Hepatocyte (in vitro differentiated cells): Measurements from ENCODE around the gene MIER2. TPM values are rescaled to one million over a fixed set of nuclear protein-coding genes. Genes with fewer than 3 reads are reported as not detected.

Experiments
- DNase-seq: peaks from one replicate; pipeline ENCODE4 v3.0.0-alpha.2; 2016; ENCODE audit warnings: low spot score
- H2AFZ ChIP-seq: fragments of 200-600 bp; sonication (generic); 2 replicates; pipeline ENCODE4 v1.6.0; 2016; ENCODE audit warnings: antibody characterized with exemption, mild to moderate bottlenecking
- H3K27ac ChIP-seq: fragments of 200-600 bp; sonication (generic); 2 replicates; pipeline ENCODE4 v1.5.1; 2016; ENCODE audit warnings: mild to moderate bottlenecking
- H3K27me3 ChIP-seq: fragments of 200-600 bp; sonication (generic); 2 replicates; pipeline ENCODE4 v1.6.1; 2016
- H3K36me3 ChIP-seq: fragments of 200-600 bp; sonication (generic); replicated peaks from 2 replicates; pipeline ENCODE4 v1.5.1; 2016; ENCODE audit warnings: low read depth; ENCODE audit not compliant: insufficient read depth
- H3K4me1 ChIP-seq: fragments of 200-600 bp; sonication (generic); 2 replicates; pipeline ENCODE4 v1.5.1; 2016; ENCODE audit warnings: mild to moderate bottlenecking, moderate library complexity; ENCODE audit not compliant: insufficient read depth
- H3K4me2 ChIP-seq: fragments of 200-600 bp; sonication (generic); 2 replicates; pipeline ENCODE4 v1.6.0; 2016
- H3K4me3 ChIP-seq: fragments of 200-600 bp; sonication (generic); 2 replicates; pipeline ENCODE4 v1.5.1; 2016; ENCODE audit warnings: mild to moderate bottlenecking
- H3K79me2 ChIP-seq: fragments of 200-600 bp; sonication (generic); 2 replicates; pipeline ENCODE4 v1.6.0; 2017; ENCODE audit warnings: mild to moderate bottlenecking
- H3K9me2 ChIP-seq: fragments of 200-600 bp; sonication (generic); replicated peaks from 2 replicates; pipeline ENCODE4 v1.6.0; 2017; ENCODE audit warnings: mild to moderate bottlenecking; ENCODE audit not compliant: insufficient read depth
- H3K9me3 ChIP-seq: fragments of 200-600 bp; sonication (generic); 2 replicates; pipeline ENCODE4 v1.5.1; 2016; ENCODE audit warnings: low read depth, mild to moderate bottlenecking
- H4K20me1 ChIP-seq: fragments of 200-600 bp; sonication (generic); 2 replicates; pipeline ENCODE4 v1.6.0; 2016; ENCODE audit warnings: mild to moderate bottlenecking; ENCODE audit not compliant: insufficient read depth, poor library complexity, severe bottlenecking
- EZH2 ChIP-seq: fragments of 200-600 bp; sonication (generic); IDR thresholded peaks from 2 replicates; pipeline ENCODE4 v1.6.1; 2016; ENCODE audit warnings: antibody characterized with exemption, mild to moderate bottlenecking, borderline replicate concordance
- EZH2phosphoT487 ChIP-seq: fragments of 200-600 bp; sonication (generic); IDR thresholded peaks from one replicate; pipeline ENCODE4 v1.6.1; 2018; ENCODE audit warnings: antibody characterized with exemption, mild to moderate bottlenecking, low read depth, moderate library complexity; ENCODE audit not compliant: unreplicated experiment, severe bottlenecking
- WGBS: methylation state at CpG from one replicate; pipeline ENCODE4 v1.1.6; 2016; ENCODE audit warnings: low lambda C conversion rate; ENCODE audit errors: missing lambda C conversion rate; 5-methylcytosine and 5-hydroxymethylcytosine counted together
- polyA plus RNA-seq: library from polyadenylated mRNA; unstranded; fragments of >200 nt; fragmentation: Nextera tagmentation; extraction: Ambion mirVana; gene quantifications from 2 replicates; pipeline ENCODE4 v1.2.1, GENCODE V29; 2016
- total RNA-seq: library from RNA; depleted of rRNA; stranded (reverse); fragments of >200 nt; gene quantifications from 2 replicates; pipeline ENCODE4 v1.2.3, GENCODE V29; 2014
- TF ChIP-seq, protein P1 (sequence below): fragments of 200-600 bp; sonication (generic); IDR thresholded peaks from 2 replicates; pipeline ENCODE4 v1.5.1; 2016; ENCODE audit warnings: antibody characterized with exemption, mild to moderate bottlenecking; ENCODE audit not compliant: poor library complexity

MIER2 gene
- total and polyA plus RNA-seq, 2 experiments from 2014 or later: 8.4 to 47.3 TPM

DNA sequence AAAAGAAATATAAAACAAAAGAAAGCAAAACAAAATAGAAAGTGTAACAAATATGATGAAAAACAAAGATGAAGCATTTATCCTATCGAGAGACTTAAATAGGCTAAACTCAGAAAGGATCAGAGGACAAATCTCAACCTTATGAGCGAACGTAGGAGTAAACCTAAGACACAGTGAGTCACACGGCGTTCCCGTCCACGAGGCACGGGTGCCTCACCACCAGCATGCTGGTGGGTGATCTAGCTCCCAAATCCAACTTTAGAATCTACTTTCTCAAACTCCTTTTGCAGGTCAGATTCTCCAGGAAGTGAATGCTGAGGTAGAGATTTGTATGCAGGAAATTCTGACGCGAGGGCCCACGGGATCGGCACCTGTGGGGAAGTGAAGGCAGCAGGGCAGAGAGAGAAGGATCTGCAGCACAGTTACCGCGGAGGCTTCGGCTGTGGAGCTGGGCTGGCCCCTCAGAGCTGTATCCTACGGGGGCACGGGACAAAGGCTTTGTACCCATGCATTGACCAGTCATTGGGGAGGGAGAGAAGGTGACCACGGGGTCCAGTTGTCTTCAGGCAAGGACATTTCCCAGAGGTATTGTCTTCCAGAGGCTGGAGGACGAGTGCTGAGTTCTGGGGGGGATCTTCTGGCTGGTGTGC, 7.5 kb upstream of the MIER2 start:
- Histone ChIP-seq H3K27ac (no peak overlapping the region), H3K9me2 (no peaks in the 10 kb centered on the region), H3K27me3 (no peaks in the 10 kb centered on the region), H2AFZ (no peak overlapping the region), H3K4me3 (no peak overlapping the region), H3K9me3 (peaks cover 4% of the 10 kb centered on the region), H3K4me1 (no peaks in the 10 kb centered on the region), H3K4me2 (no peak overlapping the region), H3K79me2 (no peaks in the 10 kb centered on the region), H3K36me3 (no peaks in the 10 kb centered on the region), H4K20me1 (no peaks in the 10 kb centered on the region)
- TF ChIP-seq, protein P1, sequence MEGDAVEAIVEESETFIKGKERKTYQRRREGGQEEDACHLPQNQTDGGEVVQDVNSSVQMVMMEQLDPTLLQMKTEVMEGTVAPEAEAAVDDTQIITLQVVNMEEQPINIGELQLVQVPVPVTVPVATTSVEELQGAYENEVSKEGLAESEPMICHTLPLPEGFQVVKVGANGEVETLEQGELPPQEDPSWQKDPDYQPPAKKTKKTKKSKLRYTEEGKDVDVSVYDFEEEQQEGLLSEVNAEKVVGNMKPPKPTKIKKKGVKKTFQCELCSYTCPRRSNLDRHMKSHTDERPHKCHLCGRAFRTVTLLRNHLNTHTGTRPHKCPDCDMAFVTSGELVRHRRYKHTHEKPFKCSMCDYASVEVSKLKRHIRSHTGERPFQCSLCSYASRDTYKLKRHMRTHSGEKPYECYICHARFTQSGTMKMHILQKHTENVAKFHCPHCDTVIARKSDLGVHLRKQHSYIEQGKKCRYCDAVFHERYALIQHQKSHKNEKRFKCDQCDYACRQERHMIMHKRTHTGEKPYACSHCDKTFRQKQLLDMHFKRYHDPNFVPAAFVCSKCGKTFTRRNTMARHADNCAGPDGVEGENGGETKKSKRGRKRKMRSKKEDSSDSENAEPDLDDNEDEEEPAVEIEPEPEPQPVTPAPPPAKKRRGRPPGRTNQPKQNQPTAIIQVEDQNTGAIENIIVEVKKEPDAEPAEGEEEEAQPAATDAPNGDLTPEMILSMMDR: no peak
- TF ChIP-seq EZH2 (no peak), EZH2phosphoT487 (no peak)
- DNase-seq: no peak
- 80% methylated on average over 19 of the region's 19 CpGs for WGBS

DNA sequence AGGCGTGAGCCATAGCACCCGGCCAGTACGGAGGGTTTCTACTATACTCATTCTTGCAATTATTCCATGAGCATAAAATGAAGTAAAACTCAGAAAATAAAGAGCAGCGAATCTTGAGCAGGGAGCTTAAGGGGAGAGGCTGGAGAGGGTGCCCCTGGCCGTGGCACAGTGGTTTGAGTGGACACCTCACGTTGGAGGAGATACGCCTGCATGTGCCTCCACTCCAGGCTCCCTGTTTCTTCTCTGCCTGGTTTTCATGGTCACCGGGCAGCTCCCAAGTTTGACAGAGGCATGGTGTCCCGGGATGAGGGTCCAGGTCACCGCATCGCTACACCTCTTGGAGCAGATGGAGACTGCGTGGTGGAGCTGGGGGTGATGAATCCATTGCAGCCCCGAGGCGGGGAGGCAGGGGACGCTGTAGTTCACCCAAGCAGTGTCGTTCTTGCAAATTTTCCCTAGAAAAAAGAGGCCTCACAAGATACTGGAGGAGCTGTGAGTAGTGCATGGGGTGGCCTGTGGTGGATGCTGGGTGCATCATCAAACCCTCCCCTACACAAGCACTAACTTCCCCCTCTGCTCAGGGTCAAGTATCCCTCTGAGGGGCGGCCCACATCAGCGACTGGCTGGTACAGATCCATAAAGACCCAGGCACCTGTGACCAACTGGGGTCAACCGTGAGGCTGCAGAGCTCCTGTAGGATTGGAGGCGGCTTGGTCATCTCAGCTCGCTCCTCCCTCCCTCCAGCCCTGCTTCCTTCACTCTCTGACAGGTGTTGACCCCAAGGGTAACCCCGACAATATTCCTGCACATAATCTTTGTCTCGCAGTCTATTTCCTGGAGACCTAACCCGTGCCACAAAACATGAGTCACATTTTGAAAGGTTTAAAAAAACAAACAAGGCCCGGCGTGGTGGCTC, 3.6 kb upstream of the MIER2 start:
- no peak overlapping the region for H3K27ac ChIP-seq
- 69% methylated on average over 26 of the region's 26 CpGs for WGBS
- peaks cover 7% of the 10 kb centered on the region for H4K20me1 ChIP-seq
- no peak overlapping the region for H3K4me3 ChIP-seq
- H3K9me3 ChIP-seq: no peaks in the 10 kb centered on the region
- H3K36me3 ChIP-seq: no peaks in the 10 kb centered on the region
- TF ChIP-seq, protein P1: no peak
- TF ChIP-seq EZH2phosphoT487 (no peak), EZH2 (no peak)
- H2AFZ ChIP-seq: no peak overlapping the region
- no peak overlapping the region for H3K4me2 ChIP-seq
- peaks cover 6% of the 10 kb centered on the region for H3K4me1 ChIP-seq
- H3K9me2 ChIP-seq: no peaks in the 10 kb centered on the region
- H3K79me2 ChIP-seq: peaks cover 10% of the 10 kb centered on the region
- no peaks in the 10 kb centered on the region for H3K27me3 ChIP-seq
- no peak for DNase-seq

DNA sequence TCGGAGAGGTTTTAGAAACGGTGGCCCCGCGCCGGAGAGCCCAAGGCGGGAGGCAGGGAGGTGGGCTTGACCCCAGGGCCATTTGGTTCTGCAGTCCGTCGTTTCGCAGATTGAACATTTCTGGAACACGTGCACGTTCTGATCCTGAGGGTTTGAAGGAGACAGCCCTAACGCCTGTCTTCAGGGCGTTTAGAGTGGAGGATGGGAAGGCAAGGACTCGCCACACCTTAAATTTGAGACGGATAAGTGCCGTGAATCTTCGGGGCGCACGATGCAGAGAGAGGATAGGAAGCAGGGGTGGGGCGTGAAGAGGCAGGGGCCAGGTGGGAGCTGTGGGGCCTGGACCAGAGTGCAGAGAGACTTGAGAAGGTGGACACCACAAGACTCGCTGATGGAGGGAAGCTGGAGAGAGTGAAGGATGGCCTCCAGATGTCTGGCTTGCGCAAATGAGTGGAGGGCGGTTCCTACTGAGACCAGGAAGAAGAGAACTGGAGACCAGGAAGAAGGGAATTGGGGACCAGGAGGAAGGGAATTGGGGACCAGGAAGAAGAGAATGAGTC, 804 bp upstream of the MIER2 start:
- Histone ChIP-seq H3K4me1 (peaks cover 22% of the 10 kb centered on the region), H2AFZ (peak overlapping the region; percentile 95), H3K79me2 (peaks cover 38% of the 10 kb centered on the region), H3K4me3 (no peak overlapping the region), H3K9me3 (no peaks in the 10 kb centered on the region), H3K4me2 (peak overlapping the region; percentile 73), H3K36me3 (no peaks in the 10 kb centered on the region), H3K9me2 (no peaks in the 10 kb centered on the region), H4K20me1 (peaks cover 35% of the 10 kb centered on the region), H3K27me3 (no peaks in the 10 kb centered on the region), H3K27ac (no peak overlapping the region)
- TF ChIP-seq EZH2phosphoT487 (no peak), EZH2 (no peak)
- TF ChIP-seq, protein P1: no peak
- no peak for DNase-seq
- WGBS: 90% methylated on average over 22 of the region's 23 CpGs
